HT-29 (cell line): ENCODE data around the gene ASAP3. TPM values are rescaled to one million over a fixed set of nuclear protein-coding genes. Genes with fewer than 3 reads are reported as not detected.
"Not testable (repeated sequence)": the region's sequence is repeated elsewhere in the genome, so short reads cannot be mapped to it uniquely, and the experiment has no call there.

Experiments
- DNase-seq: peaks from one replicate; pipeline ENCODE4 v3.0.0-alpha.2; 2015; ENCODE audit warnings: low spot score
- total RNA-seq: library from RNA; depleted of rRNA; stranded (reverse); fragments of >200 nt; shearing (Covaris generic); gene quantifications from 2 replicates; pipeline ENCODE4 v1.2.3, GENCODE V29; 2014

ASAP3 gene
- total RNA-seq, 1 experiment from 2014 or later = 4.3 TPM

DNA sequence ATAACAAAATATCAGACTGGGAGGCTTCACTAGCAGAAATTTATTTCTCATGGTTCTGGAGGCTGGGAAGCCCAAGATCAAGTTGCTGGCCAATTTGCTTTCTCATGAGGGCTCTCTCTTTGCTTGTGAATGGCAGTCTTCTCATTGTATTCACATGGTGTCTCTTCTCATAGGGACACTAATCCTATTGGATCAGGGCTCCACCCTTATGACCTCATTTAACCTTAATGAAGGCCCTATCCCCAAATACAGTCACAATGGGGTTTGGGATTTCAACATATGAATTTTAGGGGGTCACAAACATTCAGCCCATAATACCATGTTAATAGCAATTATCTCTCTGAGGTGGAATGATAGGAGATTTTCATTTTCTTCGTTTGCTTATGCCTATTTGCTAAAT lies 84.8 kb downstream of the ASAP3 start:
- DNase-seq = no peak

DNA sequence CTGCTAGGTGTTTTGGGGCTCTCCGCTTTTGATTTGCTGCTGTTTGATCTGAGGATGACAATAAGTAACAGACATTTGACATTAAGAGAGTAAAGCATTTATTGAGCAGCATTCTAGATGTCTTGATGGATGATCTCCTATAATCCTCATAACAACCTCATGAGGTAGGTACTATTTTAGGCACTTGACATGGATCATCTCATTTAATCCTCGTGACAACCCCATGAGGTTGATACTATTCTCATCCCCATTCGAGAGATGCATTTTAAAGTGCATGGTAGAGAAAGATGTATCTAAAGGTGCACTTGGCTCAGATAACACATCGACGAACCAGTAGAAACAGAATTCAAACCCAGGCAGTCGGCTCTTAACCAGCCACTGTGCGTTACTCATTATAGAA lies 86.1 kb downstream of the ASAP3 start:
- DNase-seq = no peak

DNA sequence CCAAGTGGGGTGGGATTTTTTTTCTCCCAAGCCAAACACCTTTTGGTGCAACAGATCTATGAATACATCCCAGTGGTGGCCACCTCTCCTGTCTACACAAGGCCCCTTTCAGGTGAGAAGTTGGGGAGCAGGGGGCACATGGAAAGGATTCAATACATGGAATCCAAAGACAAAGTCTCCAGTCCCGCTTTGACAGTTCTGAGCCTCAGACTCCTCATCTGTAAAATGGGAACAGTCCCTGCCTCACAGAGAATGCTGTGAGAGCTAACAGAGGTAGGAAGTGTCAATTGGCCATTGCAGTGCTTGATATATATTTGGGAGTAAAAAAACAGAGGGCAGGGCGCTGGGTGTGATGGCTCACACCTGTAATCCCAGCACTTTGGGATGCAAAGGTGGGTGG lies 87.6 kb downstream of the ASAP3 start:
- DNase-seq = no peak

DNA sequence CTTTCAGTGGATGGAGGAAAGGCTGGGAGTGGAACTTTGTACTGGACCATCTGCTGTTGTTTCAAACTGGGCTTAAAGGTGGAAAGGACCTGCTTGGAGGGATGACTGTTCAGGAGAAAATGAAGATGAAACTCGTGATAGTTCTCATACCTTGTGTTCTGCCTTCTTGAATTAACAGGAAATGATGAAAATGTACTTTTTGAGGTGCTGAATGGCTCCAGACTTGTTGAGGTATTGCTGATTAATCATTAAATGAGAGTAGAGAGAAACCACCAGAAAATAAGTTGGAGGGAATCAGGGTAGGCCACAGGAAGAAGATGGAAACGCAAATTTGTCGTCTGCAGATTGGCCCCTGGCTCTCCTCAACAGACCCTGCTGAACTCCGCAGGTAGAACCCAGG lies 88.1 kb downstream of the ASAP3 start:
- no peak for DNase-seq

DNA sequence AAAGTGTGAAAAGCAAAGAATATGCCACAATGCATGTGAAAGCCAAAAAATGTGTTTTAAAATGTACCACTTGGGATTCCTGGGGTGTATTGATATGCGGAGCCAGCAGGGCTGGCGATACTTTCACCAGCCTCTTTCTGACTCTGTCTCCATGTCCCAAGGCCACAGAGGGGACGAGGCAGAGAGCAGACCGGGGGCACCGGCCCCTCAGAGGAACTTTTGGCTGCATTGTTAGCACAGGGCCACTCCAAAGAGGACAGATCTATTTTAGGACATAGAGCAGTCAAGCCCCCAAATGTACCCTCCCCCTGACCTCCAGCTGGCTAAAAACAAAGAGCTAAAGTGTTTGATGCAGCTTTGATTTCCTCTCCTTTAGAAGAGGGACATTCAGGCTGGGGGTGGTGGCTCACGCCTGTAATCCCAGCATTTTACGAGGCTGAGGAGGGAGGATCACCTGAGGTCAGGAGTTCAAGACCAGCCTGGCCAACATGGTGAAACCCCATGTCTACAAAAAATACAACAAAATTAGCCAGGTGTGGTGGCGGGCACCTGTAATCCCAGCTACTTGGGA lies 88.7 kb downstream of the ASAP3 start:
- no peak for DNase-seq

DNA sequence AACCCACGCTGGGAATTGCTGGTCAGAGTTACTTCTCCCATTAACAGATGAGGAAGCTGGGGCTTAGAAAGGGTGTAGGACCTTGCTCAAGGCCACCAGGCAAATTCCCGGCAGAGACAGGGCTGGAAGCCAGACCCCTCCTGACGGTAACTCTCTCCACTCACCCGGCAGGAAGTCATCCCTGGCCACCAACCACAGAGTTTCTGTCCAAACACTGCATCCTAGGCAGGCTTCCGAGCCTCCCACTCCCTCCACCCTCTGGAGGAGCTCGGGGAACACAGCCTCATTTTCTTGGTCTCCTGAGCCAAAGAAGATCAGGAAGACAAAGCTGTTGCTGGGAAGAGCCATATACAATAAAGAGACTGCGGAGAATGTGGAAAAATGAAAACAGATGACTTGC lies 89.3 kb downstream of the ASAP3 start:
- no peak for DNase-seq

DNA sequence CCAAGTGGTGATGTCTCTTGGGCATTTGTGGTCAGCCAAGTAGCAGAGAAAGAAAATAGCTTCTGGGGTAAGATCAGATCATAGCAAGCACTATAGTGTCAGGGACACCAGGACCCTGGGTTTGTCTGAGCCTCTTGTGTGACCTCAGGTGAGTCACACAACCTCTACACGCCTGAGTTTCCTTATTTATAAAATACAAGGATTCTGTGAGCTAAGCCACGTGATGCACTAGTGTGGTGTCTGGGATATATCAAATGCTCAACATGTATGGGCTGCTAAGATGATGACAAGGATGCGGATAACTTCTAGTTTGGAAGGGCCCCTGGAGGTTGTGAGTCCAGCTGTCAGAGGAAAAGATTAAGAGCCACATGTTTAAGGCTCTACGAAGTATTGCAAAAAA lies 89.8 kb downstream of the ASAP3 start:
- no peak for DNase-seq

DNA sequence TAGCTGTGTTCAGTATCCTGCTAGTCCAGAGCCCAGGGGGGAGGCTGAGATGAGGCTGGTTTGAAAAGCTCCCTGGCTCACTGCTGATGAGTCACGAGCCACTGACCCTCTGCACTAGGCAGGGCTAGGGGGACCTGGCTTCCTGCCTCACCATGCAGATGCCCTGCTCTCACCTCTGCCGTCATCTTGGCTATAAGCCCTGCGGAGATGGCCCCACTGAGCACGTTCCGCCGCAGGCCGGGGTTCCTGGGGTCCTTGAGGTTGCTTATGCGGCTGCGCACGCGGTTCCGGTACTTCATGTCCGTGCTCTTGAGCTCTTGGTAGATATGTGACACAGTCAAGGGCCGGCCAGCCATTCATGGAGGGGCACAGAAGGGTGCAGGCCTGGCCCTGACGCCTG lies 90.3 kb downstream of the ASAP3 start:
- no peak for DNase-seq

DNA sequence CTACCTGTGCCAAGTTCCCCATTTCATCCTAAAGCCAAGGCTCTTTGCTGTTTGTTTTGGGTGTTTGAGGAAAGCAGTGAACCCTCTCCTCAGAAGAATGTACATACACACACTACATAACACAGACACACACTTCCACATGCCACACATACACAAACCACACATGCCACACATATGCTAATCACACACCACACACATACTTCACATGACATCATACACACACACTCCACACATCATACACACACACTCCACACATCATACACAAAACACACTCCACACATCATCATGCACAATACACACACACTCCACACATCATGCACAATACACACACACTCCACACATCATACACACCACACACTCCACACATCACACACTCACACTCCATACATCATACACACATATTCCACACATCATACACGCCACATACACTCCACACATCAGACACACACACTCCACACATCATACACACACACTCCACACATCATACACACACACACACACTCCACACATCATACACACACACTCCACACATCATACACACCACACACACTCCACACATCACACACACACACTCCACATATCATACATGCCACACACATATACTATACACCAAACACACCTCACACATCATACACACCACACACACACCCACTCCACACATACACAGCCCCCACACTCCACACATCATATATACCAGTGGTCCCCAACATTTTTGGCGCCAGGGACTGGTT lies 91.7 kb downstream of the ASAP3 start:
- no peak for DNase-seq

DNA sequence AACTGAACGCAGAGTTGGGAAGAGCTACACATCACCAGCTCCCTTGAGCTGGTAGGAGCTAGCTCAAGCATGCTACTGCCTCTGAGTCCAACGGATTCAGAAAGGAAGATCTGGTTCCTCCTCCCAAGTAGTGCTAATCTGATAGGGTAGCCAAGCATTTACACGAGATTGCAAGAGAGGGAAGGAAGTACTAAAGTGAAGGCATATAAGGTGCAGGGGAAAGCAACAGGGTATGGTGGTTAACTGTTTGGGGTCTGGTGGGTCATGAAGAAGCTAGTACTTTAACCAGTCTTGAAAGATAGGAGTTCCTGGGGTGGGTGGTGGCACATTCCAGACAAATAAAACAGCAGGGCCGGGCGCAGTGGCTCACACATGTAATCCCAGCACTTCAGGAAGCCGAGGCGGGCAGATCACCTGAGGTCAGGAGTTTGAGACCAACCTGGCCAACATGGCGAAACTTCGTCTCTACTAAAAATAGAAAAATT lies 94.1 kb downstream of the ASAP3 start:
- no peak for DNase-seq

DNA sequence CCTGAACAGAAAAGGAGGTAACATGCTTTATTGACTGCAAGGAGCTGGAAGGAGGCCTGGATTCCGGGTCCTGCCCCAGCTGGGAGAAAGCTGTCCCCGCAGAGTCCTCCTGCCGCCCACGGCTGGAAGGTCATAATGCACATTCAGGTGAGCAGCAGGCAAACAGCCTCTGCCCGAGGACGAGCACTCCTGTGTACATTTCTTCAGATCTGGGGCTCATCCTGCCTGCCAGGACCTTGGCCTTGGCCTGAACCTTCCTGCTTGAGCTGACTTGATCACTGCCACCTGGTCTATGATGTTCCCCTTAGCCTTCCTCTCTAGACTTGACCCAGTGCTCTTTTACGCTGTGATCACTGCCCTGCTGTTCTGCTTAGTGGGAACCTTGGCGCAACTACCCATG lies 96.5 kb downstream of the ASAP3 start:
- no peak for DNase-seq

DNA sequence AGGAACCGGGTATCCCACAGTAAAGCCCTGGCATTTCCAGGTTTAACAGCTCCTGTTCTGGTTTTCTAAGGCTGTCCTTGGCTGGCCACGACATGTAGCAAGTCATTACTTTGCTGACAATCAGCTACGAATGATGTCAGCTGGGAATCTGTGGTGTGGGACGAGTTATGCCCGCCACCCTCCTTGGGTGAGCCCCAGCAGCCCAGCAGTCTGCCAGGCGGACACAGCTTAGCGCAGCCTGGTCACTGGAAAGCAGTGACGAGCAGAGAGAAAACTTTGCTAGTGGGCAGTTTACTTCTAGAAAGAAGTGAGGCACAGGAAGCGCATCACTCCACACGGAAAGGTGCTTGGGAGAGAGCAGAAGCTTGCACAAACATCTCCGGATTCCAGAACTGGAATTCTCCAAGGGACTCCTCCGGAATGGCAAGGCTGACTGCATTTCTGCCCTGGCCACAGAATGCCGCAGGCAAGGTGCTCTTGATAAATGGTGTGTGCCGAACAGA lies 98.8 kb downstream of the ASAP3 start:
- DNase-seq = no peak

DNA sequence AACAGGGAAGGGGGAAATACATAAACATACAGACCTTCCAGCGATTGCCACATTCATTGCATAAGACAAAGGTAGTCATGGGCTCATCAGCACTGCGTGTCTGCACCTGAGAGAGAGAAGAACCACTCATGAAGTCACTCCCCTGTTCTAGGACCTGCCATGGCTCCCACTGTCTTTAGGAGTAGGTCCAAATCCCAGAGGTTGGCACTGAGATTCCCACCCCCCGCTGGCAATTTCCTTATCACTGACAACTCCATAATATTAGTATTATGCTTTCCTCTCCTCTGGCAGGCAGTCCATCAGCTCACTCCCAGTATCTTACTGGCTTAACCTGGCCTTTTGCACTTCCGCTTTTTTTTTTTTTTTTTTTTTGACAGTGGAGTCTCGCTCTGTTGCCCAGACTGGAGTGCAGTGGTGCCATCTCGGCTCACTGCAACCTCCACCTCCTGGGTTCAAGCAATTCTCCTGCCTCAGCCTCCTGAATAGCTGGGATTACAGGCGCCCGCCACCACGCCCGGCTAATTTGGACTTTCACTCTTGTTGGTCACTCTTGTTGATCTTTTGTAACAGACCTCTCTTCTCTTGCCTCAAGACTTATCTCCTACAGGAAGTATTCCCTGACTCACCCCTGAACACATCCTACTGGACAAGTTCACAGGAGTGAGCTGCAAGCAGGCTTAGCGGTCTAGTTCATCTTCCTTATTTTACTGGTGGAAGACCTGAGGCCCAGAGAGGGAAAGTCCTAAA lies 99.5 kb downstream of the ASAP3 start:
- peak; percentile 12 for DNase-seq

DNA sequence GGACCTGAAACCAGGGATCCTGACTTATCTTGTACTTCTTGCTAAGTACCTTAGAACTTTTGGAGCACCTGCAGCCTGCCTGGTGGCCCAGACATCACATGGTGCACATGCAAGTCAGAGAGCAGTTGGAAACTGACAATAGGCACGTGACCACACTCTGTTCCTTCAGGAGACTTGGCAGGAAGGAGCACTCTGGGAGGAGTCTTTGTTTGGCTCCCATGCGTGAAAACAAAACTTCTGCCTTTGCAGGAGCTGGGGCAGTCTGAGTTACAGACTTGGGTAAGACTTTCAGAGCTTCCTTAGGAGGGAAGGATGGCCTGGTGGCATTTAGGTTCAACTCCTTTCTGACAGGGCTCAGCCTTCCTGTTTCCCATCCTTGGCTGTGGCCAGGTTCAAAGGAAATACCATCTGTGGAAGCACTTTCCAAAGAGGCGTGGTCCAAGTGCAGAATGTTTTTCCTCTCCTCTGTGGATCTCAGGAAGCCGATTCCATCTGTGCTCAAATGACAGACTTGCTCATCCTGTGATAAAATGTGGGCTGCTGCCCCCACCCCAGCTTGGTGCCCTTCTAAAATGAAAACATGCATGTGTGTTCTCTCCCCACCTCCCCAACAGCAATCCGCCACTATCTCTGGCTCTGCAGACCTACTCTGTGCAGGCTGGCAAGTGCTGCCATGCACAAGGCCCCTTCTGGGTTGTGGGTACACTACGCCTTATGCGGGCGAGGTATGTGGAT lies 100.2 kb downstream of the ASAP3 start:
- no peak for DNase-seq

DNA sequence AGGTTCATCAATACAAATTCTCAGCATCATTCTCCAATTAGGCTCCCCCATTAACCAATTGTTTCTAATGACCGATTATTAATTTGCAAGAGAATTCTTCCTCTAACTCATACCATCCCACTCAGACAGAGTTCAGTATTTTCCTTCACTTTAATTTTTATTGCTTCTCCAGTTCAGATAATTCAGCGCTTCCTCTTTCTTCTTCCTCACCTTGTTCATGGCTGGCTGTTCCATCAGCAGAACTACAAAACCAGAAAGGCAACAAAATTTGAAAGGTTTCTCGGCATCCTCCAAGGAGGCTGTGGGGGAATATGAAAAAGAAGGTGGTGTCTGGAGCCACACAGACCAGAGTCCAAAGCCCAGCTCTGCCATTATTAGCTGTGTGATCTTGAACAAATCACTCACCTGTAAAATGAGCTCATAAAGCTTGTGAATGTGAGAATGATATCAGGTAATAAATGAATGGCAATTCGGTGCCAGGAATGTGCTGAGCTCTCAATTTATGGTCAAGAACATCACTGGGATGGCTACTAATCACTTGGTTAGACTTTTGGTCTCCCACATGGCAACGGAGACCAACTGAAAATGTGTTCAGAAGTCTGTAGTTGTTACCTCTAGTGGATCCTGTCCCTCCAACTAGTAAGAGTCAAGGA lies 102.6 kb downstream of the ASAP3 start:
- DNase-seq = no peak

DNA sequence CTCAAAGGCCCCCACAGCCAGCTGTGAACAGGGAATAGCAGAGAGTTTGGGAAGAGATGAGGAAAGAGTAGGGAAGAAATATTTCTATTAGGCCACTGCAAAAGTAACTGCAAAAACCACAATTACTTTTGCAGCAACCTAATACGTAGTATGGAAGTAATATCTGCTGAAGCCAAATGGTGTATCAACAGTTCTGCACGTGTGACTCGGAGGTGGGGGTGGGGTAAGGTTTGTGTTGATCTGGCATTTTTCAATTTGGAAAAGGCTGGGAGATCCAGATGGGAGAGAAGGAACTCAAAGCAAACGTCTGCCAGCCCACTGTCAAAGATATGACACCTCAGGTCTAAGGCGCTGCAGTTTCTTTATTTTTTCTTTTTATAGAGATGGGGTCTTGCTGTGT lies 103.3 kb downstream of the ASAP3 start:
- no peak for DNase-seq

DNA sequence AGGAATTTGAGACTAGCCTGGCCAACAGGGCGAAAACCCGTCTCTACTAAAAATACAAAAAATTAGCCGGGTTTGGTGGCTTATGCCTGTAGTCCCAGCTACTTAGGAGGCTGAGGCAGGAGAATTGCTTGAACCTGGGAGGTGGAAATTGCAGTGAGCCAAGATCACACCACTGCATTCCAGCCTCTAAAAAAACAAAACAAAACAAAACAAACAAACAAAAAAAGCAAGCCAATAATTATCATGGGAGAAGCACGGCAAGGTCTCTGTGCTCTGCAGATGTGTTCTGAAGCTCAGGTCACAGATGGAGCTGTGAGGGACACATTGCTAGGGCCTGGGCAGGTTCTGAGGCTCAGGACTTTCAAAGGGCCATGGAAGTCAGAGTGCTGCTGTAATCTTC lies 103.7 kb downstream of the ASAP3 start:
- DNase-seq = not testable (repeated sequence)
